Hypothalamus (tissue), 51 donors: ENCODE results near the gene IRF2BP1.
A peak's percentile ranks its signal among the peaks of the same experiment; 100 is the strongest.
"Not testable (repeated sequence)": the region's sequence is repeated elsewhere in the genome, so short reads cannot be mapped to it uniquely, and the experiment has no call there.

Experiments
- DNase-seq, 51 donors: peaks; one replicate each; lab custom pipeline; 2025; lab: John Stamatoyannopoulos, UW

The IRF2BP1 gene

DNA sequence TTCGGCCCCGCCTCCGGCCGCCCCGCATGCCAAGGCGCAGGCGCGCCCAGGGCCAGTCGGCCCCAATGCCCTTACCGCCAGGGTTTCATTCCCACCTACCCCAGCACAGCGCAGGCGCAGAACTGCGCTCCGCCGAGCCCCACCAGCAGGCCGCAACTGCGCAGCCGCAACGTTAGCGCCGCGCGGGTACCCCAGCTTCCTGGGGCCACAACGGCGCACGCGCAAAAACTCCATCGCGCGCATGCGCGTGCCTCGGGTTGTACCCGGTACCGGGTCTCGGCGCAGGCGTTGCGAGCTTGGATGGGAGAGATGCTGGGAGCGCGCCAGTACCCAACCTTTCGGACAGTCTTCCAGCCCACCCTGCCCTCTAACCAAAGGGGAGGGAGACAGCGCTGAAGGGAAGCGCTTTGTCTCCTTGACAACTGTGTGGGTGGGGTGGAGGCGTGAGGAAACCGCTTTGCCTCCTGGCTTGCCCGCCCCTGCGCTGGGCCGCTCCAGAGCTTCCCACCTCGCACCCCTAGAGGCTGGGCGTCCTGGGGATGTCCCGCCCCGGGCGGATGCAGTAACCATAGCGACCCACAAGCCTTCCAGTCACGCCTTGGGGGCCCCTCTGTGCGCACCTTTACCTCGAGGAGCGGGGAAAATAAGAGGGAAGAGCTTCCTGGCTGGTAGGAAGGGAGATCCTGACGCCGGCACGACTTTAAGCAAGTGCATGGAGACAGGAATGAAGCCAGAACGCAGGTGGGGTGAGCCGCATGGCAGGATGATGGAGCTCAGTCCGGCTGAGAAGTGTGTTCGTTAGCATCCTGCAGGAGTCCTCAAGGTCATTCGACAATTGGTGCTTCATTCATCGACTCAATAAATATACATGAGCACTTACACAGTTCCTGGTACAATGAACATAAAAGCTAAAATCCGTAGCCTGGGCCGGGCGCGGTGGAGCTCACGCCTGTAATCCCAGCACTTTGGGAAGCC is 17.0 kb upstream of the IRF2BP1 start:
- DNase-seq = peak; percentile 78 to 99 (median 96)

DNA sequence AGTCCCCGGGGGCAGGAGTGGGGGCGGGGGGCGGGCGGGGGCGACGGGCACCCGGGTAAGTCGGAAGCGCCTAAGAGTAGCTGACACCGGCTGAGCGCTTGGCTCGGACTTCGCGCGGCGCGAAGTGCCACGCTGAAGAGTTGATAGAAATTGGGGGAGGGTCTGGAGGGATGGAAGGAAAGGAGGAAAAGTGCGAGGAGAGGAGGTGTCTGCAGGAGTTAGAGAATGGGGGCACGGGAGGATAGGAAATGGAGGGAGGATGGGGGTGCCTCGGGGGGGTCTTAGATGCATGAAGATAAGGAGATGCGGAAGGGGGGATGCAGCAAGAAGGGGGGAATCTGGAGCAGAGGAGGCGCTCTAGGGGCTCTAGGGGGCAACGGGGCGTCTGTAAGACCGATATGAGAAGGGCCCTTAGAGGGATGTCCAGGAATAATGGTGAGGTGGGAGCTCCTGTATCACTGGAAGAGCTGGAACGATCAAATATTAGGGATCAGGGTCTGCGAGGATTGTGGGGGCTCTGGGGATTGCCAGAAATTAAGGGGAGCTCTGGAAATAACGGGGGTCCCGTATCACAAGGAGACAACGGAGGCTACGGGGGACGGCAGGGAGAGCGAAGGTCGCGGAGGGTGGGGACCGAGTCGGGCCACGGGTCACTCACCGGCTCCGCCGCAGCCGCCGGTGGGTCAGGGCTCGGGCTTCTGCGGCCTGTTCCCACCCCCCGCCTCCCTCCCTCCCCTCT is 16.1 kb upstream of the IRF2BP1 start, which contains the start of gene MYPOP:
MYPOP (minus strand) TSS at position 702 of the 739 bp plus-strand sequence. CDS start 840 bp downstream, outside the sequence.
- DNase-seq = peak in 2 of 51 donors; percentile 42 to 43

DNA sequence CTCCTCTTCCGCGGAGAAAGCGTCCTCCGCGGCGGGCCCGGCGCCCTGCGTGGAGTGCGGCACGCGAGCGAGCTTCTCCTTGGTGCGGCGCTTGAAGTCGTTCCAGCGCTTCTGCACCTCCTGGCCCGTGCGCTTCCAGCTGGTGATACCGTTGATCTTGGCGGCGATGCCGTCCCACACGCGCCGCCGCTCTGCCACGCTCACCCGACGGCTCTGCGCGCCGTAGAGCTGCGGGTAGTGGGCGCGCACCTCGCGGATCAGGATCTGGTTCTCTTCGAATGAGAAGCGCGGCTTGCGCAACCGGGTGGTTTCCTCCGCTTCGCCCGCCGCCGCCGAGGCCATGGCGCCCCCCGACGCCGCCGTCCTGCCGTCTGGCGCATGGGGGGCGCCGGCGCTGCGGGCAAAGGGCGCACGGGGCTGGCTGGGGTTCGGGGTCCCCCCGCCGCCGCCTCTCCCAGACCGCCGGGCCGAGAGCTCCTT is 15.5 kb upstream of the IRF2BP1 start:
- peak in 8 of 51 donors; percentile 8 to 22 (median 14) for DNase-seq

DNA sequence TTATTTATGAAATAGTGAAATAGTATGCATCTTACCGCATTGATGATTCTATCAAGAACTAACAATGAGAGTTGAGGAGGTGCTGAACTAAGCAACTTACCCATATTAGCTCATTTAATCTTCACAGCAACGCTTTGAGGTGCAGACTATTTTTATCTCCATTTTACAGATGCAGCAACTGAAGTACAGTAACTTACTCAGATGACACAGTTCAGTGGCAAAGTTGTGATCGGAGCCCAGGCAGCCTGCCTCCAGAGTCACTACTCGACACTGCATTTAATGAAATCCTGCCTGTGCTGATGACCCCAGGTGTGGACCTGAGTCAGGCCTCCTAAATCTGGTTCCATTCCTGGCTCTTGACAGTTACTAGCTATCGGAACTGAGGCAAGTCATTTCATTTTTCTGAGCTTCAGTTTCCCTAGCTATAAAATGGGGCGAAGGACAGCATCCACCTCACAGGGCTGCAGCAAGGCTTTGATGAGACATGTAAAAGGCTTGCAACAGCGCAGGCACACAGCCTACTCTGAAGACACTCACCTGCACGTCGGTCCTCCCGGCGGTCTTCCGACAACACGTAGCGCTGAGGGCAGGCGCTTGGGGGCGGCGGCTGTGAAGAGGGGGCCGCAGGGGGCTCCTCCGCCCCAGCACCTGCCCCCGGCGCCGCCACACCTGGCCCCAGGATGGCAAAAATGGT is 14.9 kb upstream of the IRF2BP1 start:
- DNase-seq = no peak

DNA sequence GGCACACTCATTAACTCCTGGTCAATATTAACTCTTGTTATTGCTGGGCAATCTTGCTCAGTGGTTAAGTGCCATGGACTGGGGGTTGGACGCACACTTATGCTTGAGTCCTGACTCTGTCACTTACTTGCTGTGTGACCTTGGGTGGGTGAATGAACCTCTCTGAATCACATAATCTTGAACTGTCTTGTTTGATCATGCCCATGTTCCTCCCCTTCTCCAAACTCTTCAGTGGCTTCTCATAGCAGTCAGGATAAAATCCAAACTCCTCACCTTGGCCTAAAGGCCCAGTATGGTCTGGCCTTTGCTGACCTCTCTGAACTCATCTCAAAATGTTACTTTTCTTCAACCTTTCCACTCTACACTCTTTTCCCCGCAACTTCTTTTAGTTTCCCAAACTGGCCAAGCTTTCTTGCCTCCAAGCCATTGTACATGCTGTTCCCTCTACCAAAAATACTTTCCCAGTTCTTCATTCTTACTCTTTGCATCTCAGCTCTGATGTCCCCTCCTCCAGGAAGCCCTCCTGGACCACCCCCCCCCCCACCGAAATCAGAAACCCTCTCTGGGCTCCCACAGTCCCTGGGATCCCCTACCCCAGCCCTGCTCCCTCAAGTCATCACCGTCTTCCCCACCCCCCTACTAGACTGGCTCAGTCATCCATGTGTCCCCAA is 14.1 kb upstream of the IRF2BP1 start:
- no peak for DNase-seq

DNA sequence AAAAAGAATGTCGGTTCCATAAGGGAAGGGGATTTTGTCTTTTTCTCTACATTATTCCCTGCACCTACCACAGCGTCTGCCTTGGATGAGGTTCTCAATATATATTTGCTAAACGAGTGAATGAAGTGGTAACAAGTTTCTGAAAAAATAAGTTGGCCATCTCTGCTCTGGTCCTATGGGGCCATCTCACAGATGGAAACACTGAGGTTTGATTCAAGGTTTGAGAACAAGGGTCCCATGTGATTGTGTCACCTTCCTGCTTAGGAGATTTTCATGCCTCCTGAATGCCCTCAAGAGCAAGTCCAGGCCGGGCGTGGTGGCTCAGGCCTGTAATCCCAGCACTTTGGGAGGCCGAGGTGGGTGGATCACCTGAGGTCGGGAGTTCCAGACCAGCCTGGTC is 13.3 kb upstream of the IRF2BP1 start:
- no peak for DNase-seq

DNA sequence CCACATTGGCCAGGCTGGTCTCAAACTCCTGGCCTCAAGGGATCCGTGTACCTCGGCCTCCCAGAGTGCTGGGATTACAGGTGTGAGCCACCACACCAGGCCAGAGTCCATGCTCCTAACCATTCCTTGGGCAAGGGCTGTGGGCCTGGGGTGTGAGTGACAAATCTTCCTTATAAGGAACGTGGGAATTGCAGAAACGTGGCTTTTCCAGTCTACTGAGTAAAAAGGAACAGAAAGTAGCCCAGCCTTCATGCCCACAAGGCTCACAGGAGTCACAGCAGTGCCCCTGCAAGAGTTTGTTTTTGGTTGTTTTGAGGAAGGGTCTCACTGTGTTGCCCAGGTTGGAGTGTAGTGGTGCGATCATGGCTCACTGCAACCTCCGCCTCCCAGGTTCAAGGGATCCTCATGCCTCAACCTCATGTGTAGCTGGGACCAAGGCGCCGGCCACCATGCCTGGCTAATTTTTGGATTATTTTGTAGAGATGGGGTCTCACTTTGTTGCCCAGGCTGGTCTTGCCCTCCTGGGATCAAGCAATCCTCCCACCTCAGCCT is 11.4 kb upstream of the IRF2BP1 start:
- DNase-seq = no peak

DNA sequence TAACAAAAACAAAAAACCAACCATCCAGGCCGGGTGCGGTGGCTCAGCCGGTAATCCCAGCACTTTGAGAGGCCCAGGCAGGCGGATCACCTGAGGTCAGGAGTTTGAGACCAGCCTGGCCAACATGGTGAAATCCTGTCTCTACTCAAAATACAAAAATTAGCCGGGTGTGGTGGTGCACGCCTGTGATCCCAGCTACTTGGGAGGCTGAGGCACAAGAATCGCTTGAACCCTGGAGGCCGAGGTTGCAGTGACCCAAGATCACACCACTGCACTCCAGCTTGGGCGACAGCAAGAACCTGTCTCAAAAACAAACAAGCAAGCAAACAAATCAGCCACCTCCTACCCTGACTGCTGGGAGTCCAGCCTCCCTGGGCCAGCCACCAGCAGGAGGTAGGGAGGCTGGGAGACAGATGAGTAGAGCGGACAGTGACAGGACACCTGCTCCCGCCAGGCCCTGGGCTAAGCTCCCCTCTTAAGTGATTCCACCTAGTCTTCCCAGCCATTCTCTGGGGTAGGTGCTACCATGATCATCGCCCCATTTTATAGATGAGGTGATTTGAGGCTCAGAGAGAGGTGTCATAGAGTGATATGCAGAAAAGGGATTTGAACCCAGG is 10.2 kb upstream of the IRF2BP1 start:
- not testable (repeated sequence) for DNase-seq

DNA sequence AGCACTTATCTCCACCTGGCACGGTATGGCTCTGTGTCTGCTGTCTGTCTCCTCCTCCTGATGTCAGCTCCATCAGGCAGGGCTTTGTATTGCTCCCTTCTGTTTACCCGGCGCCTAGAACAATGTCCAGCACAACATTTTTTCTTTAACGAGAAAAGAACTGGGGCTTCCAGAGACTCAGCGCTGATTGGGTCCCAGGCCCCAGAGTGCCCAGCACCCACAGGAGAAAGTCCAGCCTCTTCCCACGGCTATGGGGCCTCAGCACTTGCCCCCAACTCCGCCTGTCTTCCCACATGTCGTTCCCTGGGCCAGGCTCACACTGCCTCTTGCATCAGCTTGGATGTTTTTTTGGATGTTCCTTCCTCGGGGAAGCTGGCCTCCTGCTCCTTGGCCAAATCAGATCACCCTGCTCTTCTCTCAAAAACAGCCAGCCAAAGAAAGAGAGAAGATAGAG is 9.6 kb upstream of the IRF2BP1 start:
- DNase-seq = no peak

DNA sequence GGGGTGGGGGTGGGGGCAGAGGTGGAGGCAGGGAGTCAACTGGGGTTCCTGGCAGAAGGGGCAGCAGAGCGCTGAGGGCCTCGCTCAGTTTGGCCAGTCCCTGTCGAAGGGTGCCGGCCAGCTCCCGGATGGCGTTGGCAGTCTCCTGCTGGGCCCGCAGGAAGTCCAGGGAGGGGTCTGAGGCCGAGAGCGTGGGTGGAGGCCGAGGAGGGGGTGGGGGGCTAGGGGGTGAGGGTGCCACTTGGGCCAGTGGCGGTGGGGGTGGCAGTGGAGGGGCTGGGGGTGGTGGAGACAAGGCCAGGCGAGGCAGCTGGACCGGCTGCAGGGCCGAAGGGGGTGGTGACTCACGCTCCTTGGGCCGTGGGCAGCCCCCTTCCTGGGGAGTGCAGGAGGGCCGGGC is 4.9 kb upstream of the IRF2BP1 start:
- DNase-seq = no peak

DNA sequence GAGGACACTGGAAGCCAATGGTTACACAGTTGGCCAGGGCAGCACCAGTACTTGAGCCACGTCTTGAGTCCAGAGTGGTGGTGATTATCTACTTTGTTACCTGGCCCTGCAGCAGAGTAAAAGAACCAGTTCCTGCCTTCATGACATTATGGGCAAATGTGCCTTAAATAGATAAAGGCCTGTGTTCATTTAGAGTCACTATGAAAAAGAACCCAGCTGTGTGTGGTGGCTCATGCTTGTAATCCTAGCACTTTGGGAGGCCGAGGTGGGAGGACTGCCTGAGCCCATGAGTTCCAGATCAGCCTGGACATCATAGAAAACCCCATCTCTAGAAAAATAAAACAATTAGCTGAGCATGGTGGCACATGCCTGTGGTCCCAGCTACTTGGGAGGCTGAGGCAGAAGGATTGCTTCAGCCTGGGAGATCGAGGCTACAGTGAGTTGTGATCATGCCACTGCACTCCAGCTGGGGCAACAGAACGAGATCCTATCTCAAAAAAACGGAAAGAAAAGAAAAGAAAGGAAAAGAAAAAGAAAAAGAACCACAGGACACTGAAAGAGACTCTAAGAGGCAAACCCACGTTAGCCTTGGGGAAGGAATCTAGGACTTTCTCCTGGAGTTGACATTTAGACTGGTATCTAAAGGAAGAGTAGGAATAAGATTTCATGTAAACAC is 3.4 kb upstream of the IRF2BP1 start:
- no peak for DNase-seq

DNA sequence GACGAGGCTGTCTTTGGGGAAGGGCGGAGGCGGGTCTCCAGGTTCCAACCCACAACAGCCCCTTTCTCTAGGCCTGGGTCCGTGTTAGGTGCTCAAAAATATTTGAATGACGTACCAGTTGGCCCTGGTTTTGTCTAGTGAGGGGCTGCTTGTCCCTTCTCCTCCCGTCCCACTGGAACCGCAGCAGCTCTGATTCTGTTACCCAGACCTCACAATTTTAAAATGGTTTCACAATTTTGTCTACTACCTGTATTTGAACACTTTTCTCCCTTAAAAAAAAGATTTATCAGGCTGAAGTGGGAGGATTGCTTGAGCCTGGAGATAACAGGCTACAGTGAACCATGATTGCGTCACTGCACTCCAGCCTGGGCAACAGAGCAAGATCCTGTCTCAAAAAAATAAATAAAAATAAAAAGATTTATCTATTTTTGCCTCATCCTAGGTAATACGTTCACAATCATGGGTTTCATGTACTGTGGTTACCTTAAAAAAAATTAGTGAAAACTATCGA is 1.3 kb upstream of the IRF2BP1 start:
- DNase-seq = peak in 2 of 51 donors; percentile 9 to 46

DNA sequence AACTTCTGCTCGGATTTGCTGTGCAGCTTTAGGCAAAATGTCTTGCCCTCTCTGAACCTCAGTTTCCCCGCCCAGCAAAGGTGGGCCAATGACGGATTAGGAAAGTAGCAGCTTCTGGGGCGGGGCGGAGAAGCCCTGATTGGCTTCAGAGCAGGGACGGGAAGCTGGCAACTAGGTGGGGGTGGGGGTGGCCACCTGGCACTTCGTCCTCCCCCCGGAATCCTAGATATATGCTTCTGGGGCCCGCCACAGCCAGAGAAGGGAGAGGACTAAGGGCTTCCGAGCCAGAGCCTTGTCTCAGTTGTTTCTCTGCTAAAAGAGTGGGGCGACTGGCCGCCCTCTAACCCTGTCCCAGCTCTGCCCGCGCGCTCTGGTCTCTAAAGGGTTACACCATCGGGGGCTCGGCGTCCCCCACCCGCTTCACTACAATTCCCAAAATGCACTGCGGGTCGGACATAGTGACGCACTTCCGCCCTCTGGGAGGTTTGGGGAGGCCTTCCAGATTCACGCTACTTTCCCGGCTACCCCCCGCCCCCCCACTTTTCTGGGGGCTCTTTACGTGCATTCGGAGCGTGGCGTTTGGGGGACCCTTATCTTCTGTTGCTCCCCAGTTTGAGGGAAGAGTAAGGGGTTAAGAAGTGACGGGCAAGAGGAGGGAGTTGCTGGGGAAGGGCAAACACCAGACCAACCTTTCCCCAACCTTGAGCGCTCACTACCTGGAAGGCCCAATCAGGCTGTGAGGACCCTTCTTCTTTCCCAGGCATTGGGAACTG is 672 bp upstream of the IRF2BP1 start:
- peak; percentile 60 to 95 (median 84) for DNase-seq

DNA sequence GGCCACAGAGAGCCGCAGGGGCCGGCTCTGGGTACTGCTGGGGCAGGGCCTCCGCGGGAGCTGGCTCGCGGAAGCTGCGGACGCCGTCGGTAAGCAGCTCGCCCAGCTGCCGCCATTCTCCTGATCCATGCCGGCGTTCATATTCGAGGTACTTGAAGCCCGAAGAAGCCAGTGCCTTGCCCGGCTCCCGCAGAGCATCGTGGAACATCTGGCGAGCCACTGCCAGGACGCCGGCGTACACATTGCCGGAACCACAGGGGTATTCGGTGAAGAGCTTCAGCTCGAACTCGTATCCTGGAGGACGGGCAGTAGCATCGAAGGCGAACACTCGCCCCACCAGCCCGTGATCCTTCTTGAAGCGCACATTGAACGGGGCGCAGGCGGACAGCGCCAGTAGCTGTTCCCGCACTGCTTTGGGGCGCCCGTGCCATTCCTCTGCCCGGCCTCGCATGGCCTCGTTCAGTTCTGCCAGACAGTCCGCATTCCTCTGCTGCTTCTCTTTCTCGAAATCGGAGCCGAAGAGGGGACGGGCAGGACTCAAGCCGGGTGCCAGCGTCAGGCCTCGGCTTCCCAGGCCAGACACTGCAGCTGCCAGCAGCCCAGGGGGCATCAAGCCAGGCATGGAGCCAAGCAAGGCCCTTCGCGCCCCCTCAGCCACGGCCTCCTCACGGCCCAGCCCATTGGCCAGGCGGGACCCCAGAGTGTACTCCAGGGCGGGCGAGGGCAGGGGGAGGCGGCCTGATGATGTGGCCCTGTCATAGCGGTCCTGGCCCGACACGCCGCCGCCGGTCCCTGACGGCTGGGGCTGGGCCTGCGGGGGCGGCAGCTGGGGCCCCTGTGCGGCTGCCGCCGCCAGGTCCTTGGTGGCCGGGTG is 1.0 kb downstream of the IRF2BP1 start:
- peak in 2 of 51 donors; percentile 2 to 22 for DNase-seq

DNA sequence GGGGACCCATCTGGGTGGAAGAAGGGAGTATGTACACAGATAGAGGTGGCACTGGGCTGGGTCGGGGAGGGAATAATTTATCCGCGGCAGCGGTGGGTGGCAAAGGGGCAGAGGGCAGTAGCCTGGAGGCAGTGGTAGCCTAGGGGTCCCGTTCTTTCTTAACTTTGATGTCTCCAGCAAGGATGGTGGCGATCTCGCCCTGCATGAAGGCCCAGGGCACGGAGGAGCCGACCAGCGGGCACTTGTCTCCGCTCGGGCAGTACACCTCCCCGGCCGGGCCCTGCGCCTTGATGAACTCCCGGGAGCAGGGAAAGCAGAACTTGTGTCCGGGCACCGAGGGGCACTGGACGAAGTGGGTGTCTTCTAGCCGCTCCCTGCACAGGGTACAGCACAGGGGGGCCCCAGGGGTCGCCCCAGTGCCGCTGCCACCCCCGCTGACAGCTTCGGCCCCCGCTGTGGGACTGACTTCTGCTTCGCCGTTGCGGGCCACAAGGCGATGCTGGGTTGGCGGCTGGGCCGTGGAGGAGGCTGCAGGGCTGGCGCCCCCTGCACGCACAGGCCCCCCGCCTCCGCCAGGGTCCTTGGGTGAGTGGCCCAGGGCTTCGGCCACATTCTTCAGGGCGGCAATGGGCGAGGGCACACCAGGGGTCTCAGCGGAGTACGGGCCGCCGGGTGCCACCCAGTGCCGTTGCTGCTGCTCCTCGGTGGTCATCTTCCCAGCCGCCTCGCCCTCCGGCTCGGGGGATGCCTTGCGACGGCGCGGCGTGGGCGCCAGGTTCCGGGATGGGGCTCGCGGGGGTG is 1.9 kb downstream of the IRF2BP1 start:
- no peak for DNase-seq

DNA sequence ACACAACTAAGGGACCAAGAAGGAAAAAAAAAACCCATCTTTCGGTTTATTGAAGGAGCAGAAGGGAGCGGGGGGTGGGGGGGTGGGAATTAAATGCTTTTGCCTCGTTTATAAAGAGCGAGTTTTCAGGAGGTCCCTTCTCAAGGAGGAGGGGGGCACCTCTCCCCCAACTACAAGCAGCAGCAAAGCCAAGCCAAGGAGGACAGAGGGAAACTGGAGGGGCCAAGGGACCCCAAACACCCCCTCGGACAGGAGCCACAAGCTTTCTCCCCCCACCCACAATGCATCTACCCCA is 2.4 kb downstream of the IRF2BP1 start:
- no peak for DNase-seq
